DOHH2 (cell line): Measurements from ENCODE around the gene SRGAP1.

Experiments
- H3F3A ChIP-seq: fragments of 200-600 bp; sonication (generic), shearing (Covaris generic); 2 replicates; pipeline ENCODE4 v1.6.0; 2016; ENCODE audit warnings: antibody characterized with exemption, mild to moderate bottlenecking; ENCODE audit not compliant: control insufficient read depth, insufficient read depth
- H3K27ac ChIP-seq: fragments of 200-600 bp; sonication (generic); 2 replicates; pipeline ENCODE4 v1.5.1; 2014; ENCODE audit warnings: low read depth, mild to moderate bottlenecking, low read length, moderate library complexity
- H3K27me3 ChIP-seq: fragments of 200-600 bp; sonication (generic); 2 replicates; pipeline ENCODE4 v1.6.1; 2014; ENCODE audit warnings: mild to moderate bottlenecking, low read length, mixed read lengths; ENCODE audit not compliant: control insufficient read depth
- H3K36me3 ChIP-seq: fragments of 200-600 bp; sonication (generic); 2 replicates; pipeline ENCODE4 v1.6.1; 2014; ENCODE audit warnings: mild to moderate bottlenecking, low read length, moderate library complexity, mixed read lengths; ENCODE audit not compliant: control insufficient read depth
- H3K4me1 ChIP-seq: fragments of 200-600 bp; sonication (generic); 2 replicates; pipeline ENCODE4 v1.6.1; 2014; ENCODE audit warnings: mild to moderate bottlenecking, low read length, mixed read lengths; ENCODE audit not compliant: control insufficient read depth
- H3K4me2 ChIP-seq: fragments of 200-600 bp; sonication (generic); 2 replicates; pipeline ENCODE4 v1.6.0; 2014; ENCODE audit warnings: mild to moderate bottlenecking, low read length, moderate library complexity
- H3K4me3 ChIP-seq: fragments of 200-600 bp; sonication (generic); 2 replicates; pipeline ENCODE4 v1.5.1; 2014; ENCODE audit warnings: mild to moderate bottlenecking, low read length, mixed read lengths
- H3K79me2 ChIP-seq: fragments of 200-600 bp; sonication (generic); 2 replicates; pipeline ENCODE4 v1.6.1; 2014; ENCODE audit warnings: mild to moderate bottlenecking, low read length, mixed read lengths; ENCODE audit not compliant: control insufficient read depth
- H3K9me2 ChIP-seq: fragments of 200-600 bp; sonication (generic); replicated peaks from 2 replicates; pipeline ENCODE4 v1.6.1; 2014; ENCODE audit warnings: mild to moderate bottlenecking, low read length, mixed read lengths; ENCODE audit not compliant: control insufficient read depth
- H3K9me3 ChIP-seq: fragments of 200-600 bp; sonication (generic); 2 replicates; pipeline ENCODE4 v1.6.1; 2014; ENCODE audit warnings: antibody characterized with exemption, low read length, mixed read lengths; ENCODE audit not compliant: control insufficient read depth, insufficient read depth
- H4K20me1 ChIP-seq: fragments of 200-600 bp; sonication (generic); 2 replicates; pipeline ENCODE4 v1.6.0; 2014; ENCODE audit warnings: low read depth, mild to moderate bottlenecking, antibody characterized with exemption, low read length, moderate library complexity; ENCODE audit not compliant: control insufficient read depth, insufficient read depth
- EZH2phosphoT487 ChIP-seq: fragments of 200-600 bp; sonication (generic); IDR thresholded peaks from 2 replicates; pipeline ENCODE4 v1.6.1; 2017; ENCODE audit warnings: borderline replicate concordance, mild to moderate bottlenecking, antibody characterized with exemption, low read length, moderate library complexity, mixed read lengths
- TF ChIP-seq, protein P1 (sequence below): fragments of 200-600 bp; sonication (generic); IDR thresholded peaks from one replicate; pipeline ENCODE4 v1.5.1; 2014; ENCODE audit warnings: antibody characterized with exemption, mild to moderate bottlenecking, low read depth, low read length; ENCODE audit not compliant: poor library complexity, severe bottlenecking

The SRGAP1 gene

DNA sequence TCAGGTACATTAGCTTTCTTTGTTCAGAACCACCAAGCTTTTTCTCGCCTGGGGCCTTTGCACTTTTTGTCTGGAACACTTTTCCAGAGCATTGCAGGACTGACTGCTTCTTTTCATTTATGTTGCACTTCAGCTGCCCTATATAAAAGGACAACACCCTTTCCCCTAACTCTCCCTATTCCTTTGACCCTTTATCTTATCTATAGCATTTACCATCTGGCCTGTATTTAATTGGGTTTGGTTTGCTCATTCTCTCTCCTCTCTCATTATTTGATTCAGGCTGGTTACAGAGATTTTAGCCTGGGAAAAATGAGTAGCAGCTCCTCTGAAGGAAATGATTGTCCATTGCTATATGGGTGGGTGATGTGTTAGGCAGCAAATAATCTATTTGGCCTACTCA is 212.2 kb downstream of the SRGAP1 start:
- H3K4me2 ChIP-seq, result no peak overlapping the region
- H3K9me3 ChIP-seq, result no peaks in the 10 kb centered on the region
- no peaks in the 10 kb centered on the region for H3K79me2 ChIP-seq
- no peaks in the 10 kb centered on the region for H3K9me2 ChIP-seq
- no peak overlapping the region for H3K4me3 ChIP-seq
- no peaks in the 10 kb centered on the region for H4K20me1 ChIP-seq
- no peaks in the 10 kb centered on the region for H3K4me1 ChIP-seq
- H3F3A ChIP-seq, result no peaks in the 10 kb centered on the region
- H3K27ac ChIP-seq, result no peak overlapping the region
- no peaks in the 10 kb centered on the region for H3K36me3 ChIP-seq
- H3K27me3 ChIP-seq, result no peaks in the 10 kb centered on the region
- TF ChIP-seq, protein P1, sequence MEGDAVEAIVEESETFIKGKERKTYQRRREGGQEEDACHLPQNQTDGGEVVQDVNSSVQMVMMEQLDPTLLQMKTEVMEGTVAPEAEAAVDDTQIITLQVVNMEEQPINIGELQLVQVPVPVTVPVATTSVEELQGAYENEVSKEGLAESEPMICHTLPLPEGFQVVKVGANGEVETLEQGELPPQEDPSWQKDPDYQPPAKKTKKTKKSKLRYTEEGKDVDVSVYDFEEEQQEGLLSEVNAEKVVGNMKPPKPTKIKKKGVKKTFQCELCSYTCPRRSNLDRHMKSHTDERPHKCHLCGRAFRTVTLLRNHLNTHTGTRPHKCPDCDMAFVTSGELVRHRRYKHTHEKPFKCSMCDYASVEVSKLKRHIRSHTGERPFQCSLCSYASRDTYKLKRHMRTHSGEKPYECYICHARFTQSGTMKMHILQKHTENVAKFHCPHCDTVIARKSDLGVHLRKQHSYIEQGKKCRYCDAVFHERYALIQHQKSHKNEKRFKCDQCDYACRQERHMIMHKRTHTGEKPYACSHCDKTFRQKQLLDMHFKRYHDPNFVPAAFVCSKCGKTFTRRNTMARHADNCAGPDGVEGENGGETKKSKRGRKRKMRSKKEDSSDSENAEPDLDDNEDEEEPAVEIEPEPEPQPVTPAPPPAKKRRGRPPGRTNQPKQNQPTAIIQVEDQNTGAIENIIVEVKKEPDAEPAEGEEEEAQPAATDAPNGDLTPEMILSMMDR, result no peak
- no peak for TF ChIP-seq EZH2phosphoT487

GRCh38 chr12:64057706-64058105 is 213.2 kb downstream of the SRGAP1 start:
- Histone ChIP-seq H3K9me2 (no peaks in the 10 kb centered on the region), H3K36me3 (no peaks in the 10 kb centered on the region)
- TF ChIP-seq, protein P1, result no peak
- no peak for TF ChIP-seq EZH2phosphoT487

DNA sequence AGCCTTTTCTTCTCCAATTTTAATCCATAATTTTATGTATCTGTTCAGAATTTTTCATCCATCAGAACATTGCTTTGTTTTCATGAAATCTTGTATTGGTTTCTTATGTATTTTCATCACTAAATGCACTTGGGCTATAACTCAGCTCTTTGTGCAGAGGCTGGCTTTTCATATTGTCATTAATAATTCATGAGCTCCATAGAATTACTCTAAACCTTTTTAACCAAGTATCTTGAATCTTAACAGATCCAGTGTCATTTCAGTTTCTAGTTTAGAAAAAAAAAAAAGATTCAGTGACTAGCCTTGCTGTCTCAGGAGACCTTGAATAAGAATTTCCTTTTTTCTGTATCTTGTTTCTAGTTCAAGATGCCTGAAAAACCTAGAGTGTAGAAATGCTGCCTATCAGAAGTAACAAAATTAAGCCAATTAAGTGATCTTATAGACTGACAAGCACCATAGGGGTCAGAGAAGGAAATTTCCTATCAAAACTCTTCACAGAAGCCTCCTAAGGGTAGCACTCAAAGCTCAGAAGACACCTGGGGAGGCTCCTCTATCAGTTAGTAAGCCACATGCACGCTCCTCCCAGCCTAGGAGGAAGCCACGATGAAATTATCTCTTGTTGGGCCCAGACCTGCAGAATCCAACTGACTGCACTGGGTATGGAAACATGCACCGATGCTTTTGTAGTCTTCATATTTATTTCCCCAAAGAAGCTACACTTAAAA is 214.2 kb downstream of the SRGAP1 start:
- Histone ChIP-seq H3K4me3 (no peak overlapping the region), H3K4me2 (no peak overlapping the region), H3F3A (no peaks in the 10 kb centered on the region), H3K79me2 (no peaks in the 10 kb centered on the region), H3K9me3 (no peaks in the 10 kb centered on the region), H3K27me3 (no peaks in the 10 kb centered on the region), H3K27ac (no peak overlapping the region), H4K20me1 (no peaks in the 10 kb centered on the region), H3K9me2 (no peaks in the 10 kb centered on the region), H3K4me1 (no peaks in the 10 kb centered on the region), H3K36me3 (no peaks in the 10 kb centered on the region)
- no peak for TF ChIP-seq EZH2phosphoT487
- TF ChIP-seq, protein P1, result no peak

More at GRCh38 chr12:64057706-64058105, 213.2 kb downstream of the SRGAP1 start:
- no peaks in the 10 kb centered on the region for H3K27me3 ChIP-seq
- H3F3A ChIP-seq, result no peaks in the 10 kb centered on the region
- no peak overlapping the region for H3K4me3 ChIP-seq
- H4K20me1 ChIP-seq, result no peaks in the 10 kb centered on the region
- no peak overlapping the region for H3K4me2 ChIP-seq
- H3K9me3 ChIP-seq, result no peaks in the 10 kb centered on the region
- no peaks in the 10 kb centered on the region for H3K79me2 ChIP-seq
- no peaks in the 10 kb centered on the region for H3K4me1 ChIP-seq
- no peak overlapping the region for H3K27ac ChIP-seq
